ENCODE data around the gene CRYBA2. TPM values are rescaled to one million over a fixed set of nuclear protein-coding genes. Genes with fewer than 3 reads are reported as not detected.

The CRYBA2 gene
- total RNA-seq (10 to 100 TPM in 2 of 6 donors, 1 to 10 TPM in 4; 3.7 to 29.6 (median 7.4) TPM), polyA plus RNA-seq (100 to 1,000 TPM in 1 of 2 donors, 10 to 100 TPM in 1; 66.3 to 314 TPM)

GRCh38 chr2:218993345-218994315 is at the start of gene CRYBA2:
TSS of gene CRYBA2 (minus strand) at chr2:218993422. CDS start at chr2:218993176, 246 bp downstream.
- H3K36me3 ChIP-seq, result no peaks in the 10 kb centered on the region
- peaks cover 0 to 17% (median 0%) of the 10 kb centered on the region in 4 donors for H3K27me3 ChIP-seq
- no peak for TF ChIP-seq CTCF (IDR thresholded peaks at IDR 0.05)
- H3K9me3 ChIP-seq, result no peaks in the 10 kb centered on the region
- 1 to 2% methylated on average over 69 to 88 of the region's 88 CpGs for WGBS, 2 donors
- ATAC-seq, result peak in 3 of 4 donors; percentile 4 to 6 (median 4)
- peak within 1 kb of the TSS; percentile 10 to 52 (median 27) for H3K4me3 ChIP-seq
- peak in 2 of 6 donors; percentile 48 to 82 for DNase-seq
- no peak for FAIRE-seq
- intact Hi-C loops (cut with DNase I), result no loop called here
- H3K4me1 ChIP-seq, result peaks cover 10 to 22% (median 16%) of the 10 kb centered on the region in 3 donors
- H3K27ac ChIP-seq, result no peak within 1 kb of the TSS

GRCh38 chr2:219042750-219043149 is 49.5 kb upstream of the CRYBA2 start:
- WGBS, 2 donors, result 49 to 61% methylated on average over 2 of the region's 2 CpGs
- H3K36me3 ChIP-seq, result no peaks in the 10 kb centered on the region
- H3K4me1 ChIP-seq, result no peaks in the 10 kb centered on the region
- intact Hi-C loops (cut with DNase I), result no loop called here
- DNase-seq (peak in 1 of 6 donors; percentile 20), FAIRE-seq (no peak), ATAC-seq (peak in 1 of 4 donors; percentile 37)
- H3K9me3 ChIP-seq, result no peaks in the 10 kb centered on the region
- H3K27me3 ChIP-seq, result peaks cover 0 to 9% (median 0%) of the 10 kb centered on the region in 4 donors
- H3K4me3 ChIP-seq, result no peak overlapping the region
- no peak overlapping the region for H3K27ac ChIP-seq
- TF ChIP-seq CTCF (IDR thresholded peaks at IDR 0.05), result no peak

- ATAC-seq (no peak), DNase-seq (peak in 1 of 6 donors; percentile 11), FAIRE-seq (no peak)
- WGBS, 2 donors, result 60 to 63% methylated on average over 4 of the region's 4 CpGs
- H3K4me3 ChIP-seq, result no peak overlapping the region
- H3K27me3 ChIP-seq, result peaks cover 0 to 9% (median 0%) of the 10 kb centered on the region in 4 donors
- intact Hi-C loops (cut with DNase I), result no loop called here
- no peaks in the 10 kb centered on the region for H3K9me3 ChIP-seq
- H3K36me3 ChIP-seq, result no peaks in the 10 kb centered on the region
- H3K27ac ChIP-seq, result no peak overlapping the region
- H3K4me1 ChIP-seq, result no peaks in the 10 kb centered on the region
- no peak for TF ChIP-seq CTCF (IDR thresholded peaks at IDR 0.05)
Measured at GRCh38 chr2:219042157-219042556, 48.9 kb upstream of the CRYBA2 start.

GRCh38 chr2:219041252-219041651 is 48.0 kb upstream of the CRYBA2 start, which contains the start of gene CFAP65:
TSS of gene CFAP65 (minus strand) at chr2:219041516. CDS start at chr2:219039048, 2,468 bp downstream.
- Histone ChIP-seq H3K36me3 (no peaks in the 10 kb centered on the region), H3K4me3 (peak within 1 kb of the TSS in 1 of 4 donors; percentile 36), H3K4me1 (no peaks in the 10 kb centered on the region), H3K27ac (no peak within 1 kb of the TSS), H3K27me3 (peaks cover 0 to 9% (median 0%) of the 10 kb centered on the region in 4 donors), H3K9me3 (no peaks in the 10 kb centered on the region)
- FAIRE-seq, result no peak
- ATAC-seq, result peak; percentile 72 to 94 (median 79)
- DNase-seq, result peak in 4 of 6 donors; percentile 37 to 71 (median 58)
- TF ChIP-seq CTCF (IDR thresholded peaks at IDR 0.05), result no peak
- intact Hi-C loops (cut with DNase I), result no loop called here
- 2% methylated on average over 21 of the region's 21 CpGs for WGBS, 2 donors

All from pancreas (tissue), 10 donors.